Stimulated activated CD4-positive, alpha-beta T cell treated with anti-CD3 and anti-CD28 coated beads, Interleukin-12 subunit alpha, Interleukin-12 subunit beta, amount 100 ng/mL, for 4 hours (primary cell): ENCODE data around the gene CFAP54.
"Not testable (repeated sequence)": the region's sequence is repeated elsewhere in the genome, so short reads cannot be mapped to it uniquely, and the experiment has no call there.

Experiments used
- DNase-seq: peaks from one replicate; pipeline ENCODE4 v3.0.0-alpha.2; 2020

Gene CFAP54

DNA sequence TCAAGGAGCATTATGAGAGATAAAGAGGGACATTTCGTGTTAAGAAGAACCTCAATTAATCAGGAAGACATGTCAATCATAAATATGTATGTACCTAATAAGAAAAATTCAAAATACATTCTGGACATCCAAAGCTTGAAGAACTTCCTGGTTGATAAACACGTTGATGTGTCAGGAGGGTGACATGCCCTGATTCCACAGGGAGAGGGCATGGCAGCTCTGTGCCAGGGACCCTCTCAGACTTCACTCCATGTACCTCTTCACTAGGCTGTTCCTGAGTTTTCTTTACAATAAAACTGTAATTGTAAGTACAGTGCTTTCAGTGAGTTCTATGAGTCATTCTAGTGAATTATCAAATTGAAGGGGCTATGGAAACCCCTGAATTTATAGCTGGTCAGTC lies 163.5 kb downstream of the CFAP54 start:
- no peak for DNase-seq

DNA sequence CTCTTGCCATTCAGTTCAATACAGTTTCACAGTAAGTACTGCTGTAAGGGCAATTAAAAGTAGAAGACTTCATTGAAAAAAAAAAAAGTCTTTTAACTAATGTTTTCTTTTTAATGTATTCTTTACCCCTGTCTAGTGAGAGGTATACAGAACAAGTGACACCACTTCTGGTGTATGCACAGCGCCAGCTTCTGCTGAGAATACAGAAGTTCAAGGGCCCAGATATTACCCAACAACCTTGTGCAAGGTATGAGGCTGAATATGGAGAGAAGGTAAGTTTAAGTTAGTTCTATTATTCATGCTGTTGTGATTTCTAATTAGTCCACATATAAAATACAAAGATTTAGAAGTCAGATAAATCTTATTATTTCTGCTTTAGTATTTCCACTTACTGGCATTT lies 168.7 kb downstream of the CFAP54 start:
- DNase-seq, result no peak

DNA sequence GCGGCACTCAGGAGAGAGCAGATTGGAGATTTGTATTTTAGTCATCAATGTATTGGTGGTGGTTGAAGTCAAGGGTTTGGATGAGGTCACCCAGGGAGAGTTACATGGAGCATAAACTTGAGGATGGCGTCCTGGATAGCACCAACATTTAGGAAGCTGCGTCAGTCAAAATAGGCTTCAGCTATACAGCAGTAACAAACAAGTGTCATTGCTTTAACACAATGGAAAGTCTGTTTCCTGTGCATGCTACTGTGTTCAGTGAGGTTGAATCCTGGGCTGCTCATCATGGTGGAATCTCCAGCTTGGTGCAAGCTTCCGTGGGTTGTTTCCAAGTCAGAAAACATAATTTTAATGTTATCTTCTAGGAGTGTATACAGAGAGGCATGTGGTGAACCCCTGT lies 180.4 kb downstream of the CFAP54 start:
- no peak for DNase-seq

GRCh38 chr12:96670334-96670899 lies 181.0 kb downstream of the CFAP54 start:
- DNase-seq, result no peak

DNA sequence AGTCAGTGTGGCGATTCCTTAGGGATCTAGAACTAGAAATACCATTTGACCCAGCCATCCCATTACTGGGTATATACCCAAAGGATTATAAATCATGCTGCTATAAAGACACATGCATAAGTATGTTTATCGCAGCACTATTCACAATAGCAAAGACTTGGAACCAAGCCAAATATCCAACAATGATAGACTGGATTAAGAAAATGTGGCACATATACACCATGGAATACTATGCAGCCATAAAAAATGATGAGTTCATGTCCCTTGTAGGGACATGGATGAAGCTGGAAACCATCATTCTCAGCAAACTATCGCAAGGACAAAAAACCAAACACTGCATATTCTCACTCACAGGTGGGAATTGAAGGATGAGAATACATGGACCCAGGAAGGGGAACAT lies 186.1 kb downstream of the CFAP54 start:
- DNase-seq, result not testable (repeated sequence)

DNA sequence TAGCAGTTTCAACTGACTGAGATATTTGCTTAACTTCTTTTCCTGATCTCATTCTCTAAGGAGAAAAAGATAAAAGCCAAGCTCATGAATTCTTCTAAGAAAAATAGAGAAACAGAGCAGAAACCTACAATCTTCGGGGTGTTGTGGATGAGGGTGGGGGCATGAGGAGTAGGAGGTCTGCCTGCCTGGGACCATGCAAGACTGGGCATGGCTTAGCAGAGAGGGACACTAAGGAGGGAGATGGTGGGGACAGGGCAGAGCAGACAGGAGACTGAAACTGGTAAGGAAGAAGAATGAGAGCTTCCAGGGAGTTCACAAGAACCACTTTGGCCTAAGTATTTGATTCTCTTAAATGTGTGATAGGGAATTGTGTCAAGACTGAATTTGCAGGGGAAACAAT lies 188.0 kb downstream of the CFAP54 start:
- DNase-seq, result no peak

DNA sequence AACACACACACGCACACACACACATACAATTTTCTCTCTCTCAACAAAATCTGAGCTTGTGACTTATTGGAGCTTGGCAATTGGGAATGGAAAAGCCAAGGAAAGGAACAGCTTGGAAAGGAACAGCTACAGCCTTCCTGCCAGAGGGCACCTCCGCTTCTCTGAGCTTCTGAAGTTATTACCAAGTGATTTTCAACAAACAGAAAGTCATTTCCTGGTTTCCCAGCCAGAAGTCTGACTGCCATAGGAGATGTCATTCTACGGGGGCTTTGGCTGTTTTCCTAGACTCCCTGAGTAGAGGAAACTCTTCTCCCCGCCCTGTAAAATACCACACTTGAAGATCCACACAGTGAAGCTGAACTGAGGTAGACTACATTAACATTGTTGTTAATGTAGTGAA lies 198.3 kb downstream of the CFAP54 start:
- no peak for DNase-seq

DNA sequence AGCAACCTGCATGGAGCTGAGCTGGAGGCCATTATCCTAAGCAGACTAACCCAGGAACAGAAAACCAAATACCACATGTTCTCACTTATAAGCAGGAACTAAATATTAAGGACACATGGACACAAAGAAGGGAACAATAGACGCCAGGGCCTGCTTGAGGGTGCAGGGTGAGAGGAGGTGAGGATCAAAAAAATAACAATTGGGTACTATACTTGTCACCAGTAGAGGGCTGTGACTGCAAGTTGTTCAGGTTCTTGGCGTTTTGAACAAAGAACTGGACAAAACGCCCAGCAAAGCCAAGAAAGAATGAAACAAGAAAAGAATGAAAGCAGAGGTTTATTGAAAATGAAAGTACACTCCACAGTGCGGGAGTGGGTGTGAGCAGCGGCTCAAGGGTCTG lies 209.1 kb downstream of the CFAP54 start:
- no peak for DNase-seq

- no peak for DNase-seq
Observed at GRCh38 chr12:96698965-96699364, 209.6 kb downstream of the CFAP54 start.

- DNase-seq, result no peak
Observed at GRCh38 chr12:96701856-96702255, 212.5 kb downstream of the CFAP54 start.

GRCh38 chr12:96710127-96710745 lies 220.9 kb downstream of the CFAP54 start:
- no peak for DNase-seq

DNA sequence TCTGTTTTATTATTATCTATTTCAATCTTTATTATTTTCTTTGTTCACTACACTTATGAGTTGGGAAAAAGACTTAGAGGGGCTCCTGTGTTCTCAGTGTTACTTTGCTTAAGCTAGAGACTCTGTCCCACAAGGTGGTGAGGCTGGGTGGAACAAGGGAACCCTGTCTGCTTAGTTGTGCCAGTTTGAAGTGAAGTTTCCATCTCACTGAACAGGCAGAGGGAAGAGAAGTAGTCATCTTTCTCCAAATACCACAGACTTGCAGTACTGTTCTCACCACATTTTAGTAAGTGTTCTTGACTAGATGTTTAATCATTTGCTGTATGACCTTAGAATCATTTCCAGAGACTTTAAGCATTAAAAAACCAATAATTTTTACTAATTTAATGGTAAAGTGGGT lies 222.0 kb downstream of the CFAP54 start:
- no peak for DNase-seq

DNA sequence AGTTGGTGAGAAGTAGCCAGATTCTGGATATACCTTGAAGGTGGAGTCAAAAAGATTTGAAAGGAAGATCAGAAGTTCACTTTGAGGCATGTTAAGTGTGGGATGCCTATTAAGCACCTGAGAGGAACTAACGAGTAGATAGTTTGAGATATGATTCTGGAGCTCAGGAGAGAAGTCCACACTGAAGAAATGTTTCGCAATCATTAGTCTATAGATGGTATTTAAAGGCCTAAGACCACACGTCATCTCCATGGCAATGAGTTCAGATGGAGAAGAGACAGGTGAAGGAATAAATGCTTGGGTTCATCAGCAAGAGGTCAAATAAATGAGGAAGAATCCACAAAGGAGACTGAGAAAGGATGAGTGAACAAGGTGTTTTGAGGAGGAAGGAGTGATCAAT lies 224.8 kb downstream of the CFAP54 start:
- no peak for DNase-seq

DNA sequence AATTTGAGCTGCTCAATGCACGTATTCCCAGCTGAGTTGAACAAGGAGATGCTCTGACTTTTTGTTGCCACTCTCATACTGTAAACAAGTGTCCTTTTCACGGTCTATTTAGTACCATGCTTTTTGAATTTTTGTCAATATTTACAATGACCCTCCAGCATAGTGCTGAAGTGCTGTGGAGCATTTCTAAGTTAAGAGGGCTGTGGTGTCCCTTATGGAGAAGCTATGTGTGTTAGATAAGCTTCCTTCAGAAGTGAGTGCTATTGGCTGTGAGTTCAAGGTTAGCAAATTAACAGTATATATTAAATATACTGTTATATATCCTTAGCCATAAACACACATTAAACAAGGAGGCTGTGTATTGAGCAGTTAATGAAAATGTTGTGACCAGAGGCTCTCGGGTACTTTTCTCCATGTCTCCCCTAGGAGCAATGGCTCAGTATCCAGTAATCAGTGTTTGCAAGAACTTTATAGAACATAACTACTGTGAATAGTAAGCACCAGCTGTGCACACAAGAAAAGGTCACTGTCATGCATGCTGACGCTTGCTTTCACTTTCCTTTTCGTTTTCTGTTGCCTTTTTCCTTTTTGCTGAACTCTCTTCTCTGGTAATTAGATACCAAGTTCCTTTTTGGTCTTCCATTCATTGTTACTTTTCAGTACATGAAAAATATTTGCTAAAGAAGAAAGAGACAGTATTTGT lies 230.4 kb downstream of the CFAP54 start:
- DNase-seq, result no peak

GRCh38 chr12:96720363-96720705 lies 231.0 kb downstream of the CFAP54 start:
- peak; percentile 4 for DNase-seq

- DNase-seq, result not testable (repeated sequence)
Observed at GRCh38 chr12:96729466-96729865, 240.1 kb downstream of the CFAP54 start.

DNA sequence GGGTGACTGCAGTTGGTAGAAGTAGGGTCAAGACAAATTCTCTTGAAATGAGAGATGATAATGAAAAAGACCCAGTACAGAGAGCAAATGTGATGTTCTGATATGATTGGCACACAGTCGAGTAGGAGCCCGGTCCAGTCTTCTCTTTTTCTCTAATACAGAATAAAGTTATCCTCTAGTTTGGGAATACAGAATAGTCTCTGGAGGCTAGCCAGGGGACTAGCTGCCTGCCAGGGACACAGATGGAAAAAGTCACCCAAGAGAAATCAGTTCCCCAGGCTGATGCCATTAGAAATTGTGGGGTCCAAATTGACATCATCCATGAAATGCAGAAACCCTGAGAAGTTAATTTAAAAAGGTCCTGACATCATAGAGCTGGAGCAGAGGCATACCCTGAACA lies 240.5 kb downstream of the CFAP54 start:
- no peak for DNase-seq

DNA sequence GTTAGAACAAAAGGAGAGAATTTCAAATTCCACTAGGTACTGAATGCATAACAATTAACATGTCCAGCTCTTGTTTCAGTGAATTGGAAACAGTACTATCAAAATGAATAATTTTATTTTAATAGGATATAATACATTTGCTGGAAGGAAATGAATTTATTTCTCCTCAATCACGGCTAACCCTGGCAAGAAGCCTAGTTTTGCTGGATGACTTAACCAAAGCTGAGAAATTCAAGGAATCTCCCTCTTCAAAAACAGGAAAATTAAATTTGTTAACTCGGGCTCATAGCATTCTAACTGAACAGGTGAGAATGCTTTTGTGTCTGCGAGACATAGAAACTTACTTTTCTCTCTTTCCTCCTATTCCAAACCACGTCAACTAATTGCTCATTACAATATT lies 254.2 kb downstream of the CFAP54 start:
- no peak for DNase-seq

DNA sequence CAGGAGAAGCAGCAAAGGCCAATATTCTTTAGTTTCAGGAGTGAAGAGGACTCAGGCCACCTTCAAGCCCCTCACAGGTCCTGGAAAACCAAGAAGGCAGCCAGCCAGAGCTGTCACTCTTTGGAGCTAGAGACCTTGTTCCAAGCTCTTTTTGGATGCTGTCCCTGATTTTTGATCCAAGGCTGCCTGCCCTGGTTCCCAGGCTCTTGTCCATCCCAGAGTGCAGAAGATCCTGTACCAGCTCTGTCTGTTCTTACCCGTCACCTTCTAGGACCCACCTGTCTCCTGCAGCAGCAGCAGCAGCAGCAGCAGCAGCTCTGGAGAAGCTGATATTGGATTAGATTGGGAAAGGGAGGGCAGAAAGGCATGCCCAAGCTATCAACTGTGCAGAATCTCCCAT lies 260.6 kb downstream of the CFAP54 start:
- DNase-seq, result no peak

DNA sequence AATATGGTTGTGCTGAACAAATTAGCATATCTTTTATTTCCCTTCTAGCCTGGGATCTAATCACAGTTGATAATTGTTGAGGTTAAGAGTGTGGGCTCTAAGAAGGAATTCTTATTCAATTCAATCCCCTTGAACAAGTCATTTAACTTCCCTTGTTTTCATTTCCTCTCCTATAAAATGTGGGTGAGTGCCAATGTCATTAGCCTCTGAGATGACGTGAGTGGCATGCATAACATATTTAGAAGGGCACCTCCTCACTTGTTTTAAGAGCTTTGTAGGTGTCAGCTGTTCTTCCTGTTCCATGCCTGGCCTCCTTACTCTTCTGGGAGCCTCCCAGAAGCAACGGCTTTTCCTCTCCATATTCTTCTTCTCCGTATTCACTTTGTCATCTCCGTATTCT lies 262.2 kb downstream of the CFAP54 start:
- no peak for DNase-seq

DNA sequence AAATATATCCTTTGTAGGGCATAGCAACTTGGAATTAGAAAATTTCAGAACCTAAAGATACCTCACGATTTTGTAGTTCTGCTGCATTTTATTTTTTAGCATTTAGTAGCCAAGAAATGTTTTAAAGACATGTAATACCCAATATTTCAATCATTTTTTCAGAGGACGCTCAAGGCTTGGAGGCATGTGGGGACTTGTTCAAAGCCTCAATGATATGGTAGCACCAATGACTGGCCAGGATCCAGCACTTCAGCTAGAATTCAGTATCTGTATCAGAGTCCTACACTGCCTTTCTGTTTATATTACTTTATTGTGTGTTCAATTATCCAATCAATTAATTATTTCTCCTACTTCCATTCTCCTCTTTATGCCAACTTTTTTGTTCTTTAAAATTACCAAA lies 262.8 kb downstream of the CFAP54 start:
- DNase-seq, result no peak

- no peak for DNase-seq
Observed at GRCh38 chr12:96766232-96766631, 276.9 kb downstream of the CFAP54 start.

DNA sequence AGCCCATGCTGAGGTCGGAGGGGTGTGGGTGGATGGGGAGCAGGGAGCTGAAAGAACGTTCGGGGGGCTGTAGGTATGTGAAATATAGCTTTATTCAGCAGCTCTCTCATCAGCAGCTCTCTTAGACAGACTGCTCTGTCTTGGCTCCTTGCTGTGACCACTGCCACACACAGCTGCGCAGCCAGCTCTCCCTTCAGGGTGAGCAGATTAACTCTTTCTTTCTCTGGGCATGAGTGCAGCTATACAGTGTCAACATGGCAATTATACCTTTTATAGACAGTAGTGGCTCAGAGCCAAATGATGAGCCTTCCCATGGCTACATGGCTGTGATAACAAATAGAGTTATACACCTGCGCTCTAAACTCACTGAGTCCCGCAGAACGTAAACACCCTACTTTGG lies 280.0 kb downstream of the CFAP54 start:
- no peak for DNase-seq

DNA sequence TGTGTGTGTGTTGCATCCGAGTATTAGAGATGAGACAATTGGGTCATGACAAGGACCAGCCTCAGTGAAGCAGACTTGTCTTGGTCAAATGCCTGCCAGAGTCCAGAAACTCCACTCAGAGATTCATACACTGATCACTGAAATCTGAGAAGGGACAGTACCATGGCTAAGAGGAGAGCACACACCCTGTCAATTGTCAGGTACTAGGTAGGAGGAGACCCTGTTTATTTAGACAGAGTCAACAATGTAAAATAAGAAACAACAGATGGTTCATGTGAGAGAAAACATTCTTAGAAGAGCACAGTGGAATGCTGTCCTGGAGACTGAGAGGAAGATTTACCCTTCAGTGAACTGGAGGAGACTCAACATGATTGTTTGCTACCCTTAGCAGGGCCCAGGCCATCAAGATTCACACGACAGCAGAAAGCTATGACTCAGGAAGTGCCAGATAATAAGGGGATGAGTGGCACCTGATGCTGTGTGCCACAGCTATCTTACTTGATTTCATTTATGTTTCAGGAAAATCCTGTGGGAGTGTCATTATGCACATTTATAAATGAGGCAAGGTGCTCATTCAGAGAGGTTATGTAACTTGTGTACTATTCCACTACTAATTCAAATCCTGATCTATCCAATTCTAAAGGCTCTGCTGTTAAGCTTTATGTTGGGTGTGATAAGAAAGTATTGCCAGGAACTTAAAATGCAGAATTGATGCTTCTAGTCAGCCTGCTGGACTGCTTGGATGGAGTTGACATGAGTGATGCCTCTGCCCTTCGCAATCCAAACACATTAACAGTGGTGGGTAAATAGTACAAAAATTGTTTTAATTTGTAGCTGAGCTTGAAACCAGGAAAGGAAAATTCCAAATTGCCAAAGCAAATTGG lies 281.1 kb downstream of the CFAP54 start:
- DNase-seq, result no peak
